Skin of body (tissue), 3 donors: ENCODE results near the gene PLB1. TPM values are rescaled to one million over a fixed set of nuclear protein-coding genes. Genes with fewer than 3 reads are reported as not detected.

Source experiments
- DNase-seq: peaks from one replicate; lab custom pipeline; 2025; lab: John Stamatoyannopoulos, UW
- small RNA-seq: library from RNA; depleted of rRNA; stranded (forward); fragments of <200 nt; gene quantifications from one replicate; pipeline ENCODE3, GENCODE V24; 2014; ENCODE audit warnings: low replicate concordance
- total RNA-seq: library from RNA; depleted of rRNA; stranded (reverse); fragments of >200 nt; gene quantifications from one replicate; pipeline ENCODE4 v1.2.3, GENCODE V29; 2014

PLB1 gene
- total RNA-seq, 1 donor from 2014 or later, result 7.2 TPM

DNA sequence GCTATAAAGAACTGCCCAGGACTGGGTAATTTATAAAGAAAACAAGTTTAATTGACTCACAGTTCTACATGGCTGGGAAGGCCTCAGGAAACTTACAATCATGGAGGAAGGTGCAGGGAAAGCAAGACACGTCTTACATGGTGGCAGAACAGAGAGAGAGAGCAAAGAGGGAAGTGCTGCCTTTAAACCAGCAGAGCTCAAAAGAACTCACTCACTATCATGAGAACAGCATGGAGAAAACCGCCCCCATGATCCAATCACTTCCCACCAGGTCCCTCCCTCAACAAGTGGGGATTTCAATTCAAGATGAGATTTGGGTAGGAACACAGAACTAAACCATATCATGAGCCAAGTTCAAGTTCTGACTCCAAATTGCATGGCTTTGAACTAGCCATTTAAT is 193.0 kb downstream of the PLB1 start:
- DNase-seq, result no peak

DNA sequence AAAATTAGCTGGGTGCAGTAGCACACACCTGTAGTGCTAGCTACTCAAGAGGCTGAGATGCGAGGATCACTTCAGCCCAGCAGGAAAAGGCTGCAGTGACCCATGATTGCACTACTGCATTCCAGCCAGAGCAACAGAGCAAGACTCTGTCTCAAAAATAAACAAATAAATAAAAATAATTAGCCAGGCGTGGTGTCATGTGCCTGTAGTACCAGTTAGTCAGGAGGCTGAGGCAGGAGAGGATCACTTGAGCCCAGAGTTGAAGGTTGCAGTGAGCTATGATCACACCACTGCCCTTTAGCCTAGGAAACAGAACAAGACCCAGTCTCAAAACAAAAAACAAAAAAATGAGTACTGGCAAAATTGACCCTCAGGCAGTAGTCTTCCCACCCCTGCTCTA is 193.9 kb downstream of the PLB1 start:
- DNase-seq, result no peak

DNA sequence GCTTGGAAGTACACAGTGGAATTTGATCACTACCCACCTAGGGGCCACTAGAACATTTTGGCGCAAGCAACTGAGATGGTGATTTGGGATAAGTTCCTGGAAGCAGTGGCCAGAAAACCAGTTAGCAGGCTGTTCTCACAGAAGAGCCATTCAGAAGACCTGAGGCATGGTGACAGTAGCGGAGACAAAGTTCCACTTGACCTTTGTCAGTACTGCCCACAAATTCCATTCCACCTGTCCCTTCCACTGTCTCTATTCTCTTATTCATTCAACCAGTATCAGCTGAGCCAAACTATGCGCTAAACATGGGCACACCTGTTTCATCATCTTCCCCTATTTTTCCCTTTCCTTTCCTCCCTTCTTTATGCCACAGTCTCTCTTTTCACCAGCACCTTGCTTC is 196.6 kb downstream of the PLB1 start:
- no peak for DNase-seq

DNA sequence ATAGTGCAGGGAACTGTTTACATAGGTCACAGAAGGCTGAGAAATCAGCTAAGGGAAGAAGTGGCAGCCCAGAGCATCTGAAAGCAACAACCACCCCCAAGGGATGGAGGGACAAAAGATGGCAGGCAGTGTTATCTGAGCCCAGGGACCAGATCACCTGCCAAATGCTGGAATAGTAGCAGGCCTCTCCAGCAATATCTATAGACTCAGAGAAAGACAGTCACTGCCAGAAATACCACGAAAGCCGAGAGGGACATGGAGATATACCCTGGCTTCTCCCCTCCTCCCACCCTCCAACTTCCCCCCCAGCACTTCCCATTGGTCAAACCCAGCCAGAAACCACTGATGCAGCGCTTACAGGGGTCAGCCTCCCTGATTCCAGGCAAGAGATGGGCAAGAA is 197.4 kb downstream of the PLB1 start:
- DNase-seq, result no peak

Small RNA genes lying within 50 kb of the gene (small RNA-seq; reads per million reads assigned to genes)
- gene RNA5SP89, result not detected
- not detected for gene SNRPGP7

Other genes with a start within 250 kb of the PLB1 start
- gene FOSL2, start 103.2 kb upstream of the PLB1 start, total RNA-seq, result 62.8 TPM